ENCODE data around the gene NLRP13.
"Not testable (repeated sequence)": the region's sequence is repeated elsewhere in the genome, so short reads cannot be mapped to it uniquely, and the experiment has no call there.

Gene NLRP13

GRCh38 chr19:55931936-55932386 is at the start of gene NLRP13:
TSS of gene NLRP13 (minus strand) at chr19:55932336. CDS start at chr19:55932311, 25 bp downstream.
- no peak for DNase-seq (ENCODE audit: low read depth)

GRCh38 chr19:55980415-55980814 is 48.3 kb upstream of the NLRP13 start:
- no peak for DNase-seq (ENCODE audit: low read depth)

- DNase-seq (ENCODE audit: low read depth), result no peak
Observed at GRCh38 chr19:55973982-55974381, 41.8 kb upstream of the NLRP13 start.

GRCh38 chr19:55962186-55962585 is 30.1 kb upstream of the NLRP13 start:
- DNase-seq (ENCODE audit: low read depth), result no peak

- DNase-seq (ENCODE audit: low read depth), result no peak
Observed at GRCh38 chr19:55959996-55960675, 28.0 kb upstream of the NLRP13 start.

- no peak for DNase-seq (ENCODE audit: low read depth)
Observed at GRCh38 chr19:55958356-55958755, 26.2 kb upstream of the NLRP13 start.

- DNase-seq (ENCODE audit: low read depth), result no peak
Observed at GRCh38 chr19:55956431-55956830, 24.3 kb upstream of the NLRP13 start.

GRCh38 chr19:55950566-55950965 is 18.4 kb upstream of the NLRP13 start:
- not testable (repeated sequence) for DNase-seq (ENCODE audit: low read depth)

- no peak for DNase-seq (ENCODE audit: low read depth)
Observed at GRCh38 chr19:55947532-55947931, 15.4 kb upstream of the NLRP13 start, which contains the start of gene NLRP8. TSS of gene NLRP8 (plus strand) at chr19:55947832.

- no peak for DNase-seq (ENCODE audit: low read depth)
Observed at GRCh38 chr19:55940306-55940705, 8.2 kb upstream of the NLRP13 start.

GRCh38 chr19:55939206-55939605 is 7.1 kb upstream of the NLRP13 start:
- DNase-seq (ENCODE audit: low read depth), result no peak

GRCh38 chr19:55935206-55935605 is 3.1 kb upstream of the NLRP13 start:
- no peak for DNase-seq (ENCODE audit: low read depth)

GRCh38 chr19:55930996-55931515 is 1.1 kb downstream of the NLRP13 start:
- DNase-seq (ENCODE audit: low read depth), result no peak

GRCh38 chr19:55929258-55929657 is 2.9 kb downstream of the NLRP13 start:
- not testable (repeated sequence) for DNase-seq (ENCODE audit: low read depth)

GRCh38 chr19:55927991-55928390 is 4.1 kb downstream of the NLRP13 start:
- DNase-seq (ENCODE audit: low read depth), result no peak

- no peak for DNase-seq (ENCODE audit: low read depth)
Observed at GRCh38 chr19:55923556-55923955, 8.6 kb downstream of the NLRP13 start.

- DNase-seq (ENCODE audit: low read depth), result no peak
Observed at GRCh38 chr19:55913643-55914268, 18.4 kb downstream of the NLRP13 start.

GRCh38 chr19:55912916-55913315 is 19.2 kb downstream of the NLRP13 start:
- no peak for DNase-seq (ENCODE audit: low read depth)

- no peak for DNase-seq (ENCODE audit: low read depth)
Observed at GRCh38 chr19:55909801-55910200, 22.3 kb downstream of the NLRP13 start.

GRCh38 chr19:55907746-55908145 is 24.4 kb downstream of the NLRP13 start:
- DNase-seq (ENCODE audit: low read depth), result no peak

GRCh38 chr19:55907286-55907685 is 24.9 kb downstream of the NLRP13 start:
- no peak for DNase-seq (ENCODE audit: low read depth)

GRCh38 chr19:55902080-55902751 is 29.9 kb downstream of the NLRP13 start:
- DNase-seq (ENCODE audit: low read depth), result no peak

Measured in stimulated activated CD8-positive, alpha-beta memory T cell treated with anti-CD3 and anti-CD28 coated beads, Interleukin-15, amount 100 ng/mL, for 1 hour (primary cell).